Activated CD8-positive, alpha-beta T cell treated with anti-CD3 and anti-CD28 coated beads for 36 hours (primary cell): ENCODE measurements around the gene ARHGAP32. TPM values are rescaled to one million over a fixed set of nuclear protein-coding genes. Genes with fewer than 3 reads are reported as not detected.

Experiments used
- ATAC-seq: fragments of 200-7000 bp; cut with Tn5 transposase; one replicate; pipeline ENCODE4 v1.10.0; 2021; ENCODE audit warnings: mild to moderate bottlenecking, moderate library complexity
- CTCF ChIA-PET: fragments of 350-600 bp; sonication (Branson Sonifier 250); formaldehyde crosslinking; loops from one replicate; lab custom pipeline; 2021; ENCODE audit warnings: antibody characterized with exemption; lab: Charles Lee
- POLR2A ChIA-PET: fragments of 350-600 bp; sonication (Branson Sonifier 250); formaldehyde crosslinking; loops from one replicate; lab custom pipeline; 2021; ENCODE audit warnings: antibody characterized with exemption; lab: Charles Lee
- DNase-seq: peaks from one replicate; pipeline ENCODE4 v3.0.0-alpha.2; 2020
- H3K27ac Mint-ChIP-seq: one replicate; pipeline ENCODE4 v1.8.0; 2021; ENCODE audit warnings: mild to moderate bottlenecking, mixed read lengths
- H3K27me3 Mint-ChIP-seq: one replicate; pipeline ENCODE4 v1.8.0; 2021; ENCODE audit warnings: mixed read lengths
- H3K36me3 Mint-ChIP-seq: one replicate; pipeline ENCODE4 v1.8.0; 2021; ENCODE audit warnings: low read depth, mixed read lengths
- H3K4me1 Mint-ChIP-seq: one replicate; pipeline ENCODE4 v1.8.0; 2021; ENCODE audit warnings: low read depth, mixed read lengths
- H3K4me3 Mint-ChIP-seq: one replicate; pipeline ENCODE4 v1.8.0; 2021; ENCODE audit warnings: mild to moderate bottlenecking, moderate library complexity, mixed read lengths
- H3K9me3 Mint-ChIP-seq: one replicate; pipeline ENCODE4 v1.8.0; 2021; ENCODE audit warnings: mixed read lengths
- CTCF ChIP-seq: fragments of 200-600 bp; IDR thresholded peaks from one replicate; pipeline ENCODE4 v1.8.0; 2022; ENCODE audit warnings: antibody characterized with exemption, mild to moderate bottlenecking
- intact Hi-C: fragments of 100-400 bp; cut with micrococcal nuclease; formaldehyde crosslinking; loops from one replicate; pipeline ENCODE4 v1.10.0; 2022
- total RNA-seq, 2 experiments: library from RNA; stranded (reverse); gene quantifications; one replicate each; pipeline ENCODE4 v1.2.3, GENCODE V29; 2021

Gene ARHGAP32
- total RNA-seq: 1 to 10 TPM; 6.6 to 6.7 TPM

- ATAC-seq (peak; percentile 99), DNase-seq (peak; percentile 49)
- POLR2A ChIA-PET: interaction anchor here (0.6 kb wide), 1 partner anchor 1027 kb away, joined by 3 read pairs; no protein-coding TSS in a partner anchor
- TF ChIP-seq CTCF: no peak
- H3K4me1 Mint-ChIP-seq: no peaks in the 10 kb centered on the region
- H3K27ac Mint-ChIP-seq: no peak within 1 kb of the TSS
- H3K36me3 Mint-ChIP-seq: no peaks in the 10 kb centered on the region
- H3K4me3 Mint-ChIP-seq: no peak within 1 kb of the TSS
- CTCF ChIA-PET: no interaction called here
- H3K9me3 Mint-ChIP-seq: no peaks in the 10 kb centered on the region
- intact Hi-C loops: no loop called here
- H3K27me3 Mint-ChIP-seq: no peaks in the 10 kb centered on the region
Measured at GRCh38 chr11:129192150-129192549, at the start of gene ARHGAP32. ARHGAP32 (minus strand) TSS chr11:129192325; CDS start chr11:129192198, 127 bp downstream.

- ChIA-PET CTCF (no interaction called here), POLR2A (no interaction called here)
- Mint-ChIP-seq H3K9me3 (no peaks in the 10 kb centered on the region), H3K27me3 (no peaks in the 10 kb centered on the region), H3K27ac (no peak overlapping the region), H3K4me1 (peaks cover 6% of the 10 kb centered on the region), H3K36me3 (peaks cover 1% of the 10 kb centered on the region), H3K4me3 (no peak overlapping the region)
- DNase-seq (no peak), ATAC-seq (no peak)
- no peak for TF ChIP-seq CTCF
- intact Hi-C loops: no loop called here
Measured at GRCh38 chr11:129239207-129239606, 47.1 kb upstream of the ARHGAP32 start.

- H3K4me3 Mint-ChIP-seq: no peak overlapping the region
- CTCF ChIA-PET: no interaction called here
- no peak overlapping the region for H3K27ac Mint-ChIP-seq
- peaks cover 2% of the 10 kb centered on the region for H3K4me1 Mint-ChIP-seq
- ATAC-seq: no peak
- H3K27me3 Mint-ChIP-seq: no peaks in the 10 kb centered on the region
- peaks cover 1% of the 10 kb centered on the region for H3K36me3 Mint-ChIP-seq
- no peaks in the 10 kb centered on the region for H3K9me3 Mint-ChIP-seq
- no peak for DNase-seq
- POLR2A ChIA-PET: interaction anchor here (0.5 kb wide), 1 partner anchor 177 kb away, joined by 3 read pairs; no protein-coding TSS in a partner anchor
- intact Hi-C loops: no loop called here
- no peak for TF ChIP-seq CTCF
Measured at GRCh38 chr11:129237880-129238638, 45.9 kb upstream of the ARHGAP32 start.

GRCh38 chr11:129237456-129237855 lies 45.3 kb upstream of the ARHGAP32 start:
- POLR2A ChIA-PET: interaction anchor here (0.5 kb wide), 1 partner anchor 177 kb away, joined by 3 read pairs; no protein-coding TSS in a partner anchor

More at GRCh38 chr11:129237456-129237855, 45.3 kb upstream of the ARHGAP32 start:
- intact Hi-C loops: no loop called here
- ATAC-seq: no peak
- CTCF ChIA-PET: interaction anchor here (1.0 kb wide), 1 partner anchor 94 kb away, joined by 3 read pairs; no protein-coding TSS in a partner anchor
- TF ChIP-seq CTCF: no peak
- H3K27ac Mint-ChIP-seq: no peak overlapping the region
- H3K27me3 Mint-ChIP-seq: no peaks in the 10 kb centered on the region
- H3K4me1 Mint-ChIP-seq: peaks cover 2% of the 10 kb centered on the region
- H3K36me3 Mint-ChIP-seq: peaks cover 1% of the 10 kb centered on the region
- H3K9me3 Mint-ChIP-seq: no peaks in the 10 kb centered on the region
- DNase-seq: no peak
- H3K4me3 Mint-ChIP-seq: no peak overlapping the region
